Colonic mucosa (tissue), 4 donors: ENCODE data around the gene NECAB3. TPM values are rescaled to one million over a fixed set of nuclear protein-coding genes. Genes with fewer than 3 reads are reported as not detected.
"Not testable (repeated sequence)": the region's sequence is repeated elsewhere in the genome, so short reads cannot be mapped to it uniquely, and the experiment has no call there.

Experiments used
- DNase-seq: peaks from one replicate; pipeline ENCODE4 v3.0.0-alpha.2; 2020
- H3K27ac ChIP-seq: fragments of 200-600 bp; one replicate; pipeline ENCODE4 v1.8.0; 2021
- H3K27me3 ChIP-seq: fragments of 200-600 bp; one replicate; pipeline ENCODE4 v1.8.0; 2021
- H3K36me3 ChIP-seq: fragments of 200-600 bp; one replicate; pipeline ENCODE4 v1.8.0; 2021
- H3K4me1 ChIP-seq: fragments of 200-600 bp; one replicate; pipeline ENCODE4 v1.8.0; 2021; ENCODE audit warnings: mild to moderate bottlenecking
- H3K4me3 ChIP-seq: fragments of 200-600 bp; one replicate; pipeline ENCODE4 v1.8.0; 2021
- H3K9ac ChIP-seq, 2 donors: one replicate each; pipeline ENCODE4 v1.7.0; 2013; ENCODE audit warnings: control low read depth in 2 of 2, low read depth in 2 of 2, low read length in 2 of 2
- H3K9me3 ChIP-seq: fragments of 200-600 bp; one replicate; pipeline ENCODE4 v1.8.0; 2021
- intact Hi-C: fragments of 100-400 bp; cut with DNase I; formaldehyde crosslinking; loops from one replicate; pipeline ENCODE4 v1.14.1; 2022
- total RNA-seq, 2 donors: library from RNA; stranded (reverse); fragmentation: NEBNext Ultra II Directional in 1 of 2; extraction: Animal tissue kit (Norgen Biotek cat#: 25700) in 1 of 2; gene quantifications; one replicate each; pipeline ENCODE4 v1.2.1, GENCODE V29; 2021
- TF ChIP-seq, protein P1 (sequence below): fragments of 200-600 bp; IDR thresholded peaks from one replicate; pipeline ENCODE4 v1.8.0; 2022; ENCODE audit warnings: antibody characterized with exemption, mild to moderate bottlenecking
- donor health status: healthy.
- donor health status: DM: no; HTN: no; CAD: no.
- donor health status: DM: no; HTN: no; CAD: no.

NECAB3 gene
- total RNA-seq, 2 donors from 2014 or later = 30.3 to 61.3 TPM

- intact Hi-C loops = loop anchor here (5.0 kb wide), 1 partner anchor 194 kb away; no protein-coding TSS in a partner anchor
- no peak overlapping the region for H3K27ac ChIP-seq
Observed at GRCh38 chr20:33650753-33651561, 23.3 kb downstream of the NECAB3 start.

DNA sequence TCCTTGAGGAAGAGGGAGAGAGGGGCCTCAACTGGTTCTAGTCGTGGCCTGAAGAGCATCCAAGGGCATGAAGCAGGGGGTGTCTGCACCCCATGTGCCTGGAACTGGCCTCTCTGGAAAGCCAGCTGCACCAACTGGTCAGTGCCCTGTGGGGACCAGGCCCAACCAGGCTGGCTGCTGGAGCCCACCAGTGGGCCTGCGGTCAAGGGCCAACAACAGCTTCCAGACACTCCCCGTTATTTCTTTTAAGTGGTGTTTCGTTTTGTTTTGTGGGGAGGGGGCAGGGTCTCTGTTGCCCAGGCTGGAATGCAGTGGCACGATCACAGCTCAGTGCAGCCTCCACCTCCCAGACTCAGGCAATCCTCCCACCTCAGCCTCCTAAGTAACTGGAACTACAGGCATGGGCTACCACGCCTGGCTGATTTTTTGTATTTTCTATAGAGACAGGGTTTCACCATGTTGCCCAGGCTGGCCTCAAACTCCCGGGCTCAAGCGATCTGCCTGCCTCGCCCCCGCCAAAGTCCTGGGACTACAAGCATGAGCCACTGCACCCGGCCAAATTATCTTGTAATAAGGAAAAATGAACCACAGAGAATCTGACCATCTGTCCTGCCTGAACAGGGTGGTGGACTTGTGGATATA, 24.0 kb downstream of the NECAB3 start:
- Histone ChIP-seq H3K9ac (no peak overlapping the region), H3K9me3 (no peaks in the 10 kb centered on the region), H3K4me1 (peaks cover 6% of the 10 kb centered on the region), H3K27me3 (no peaks in the 10 kb centered on the region), H3K27ac (no peak overlapping the region), H3K36me3 (no peaks in the 10 kb centered on the region), H3K4me3 (no peak overlapping the region)
- TF ChIP-seq, protein P1, sequence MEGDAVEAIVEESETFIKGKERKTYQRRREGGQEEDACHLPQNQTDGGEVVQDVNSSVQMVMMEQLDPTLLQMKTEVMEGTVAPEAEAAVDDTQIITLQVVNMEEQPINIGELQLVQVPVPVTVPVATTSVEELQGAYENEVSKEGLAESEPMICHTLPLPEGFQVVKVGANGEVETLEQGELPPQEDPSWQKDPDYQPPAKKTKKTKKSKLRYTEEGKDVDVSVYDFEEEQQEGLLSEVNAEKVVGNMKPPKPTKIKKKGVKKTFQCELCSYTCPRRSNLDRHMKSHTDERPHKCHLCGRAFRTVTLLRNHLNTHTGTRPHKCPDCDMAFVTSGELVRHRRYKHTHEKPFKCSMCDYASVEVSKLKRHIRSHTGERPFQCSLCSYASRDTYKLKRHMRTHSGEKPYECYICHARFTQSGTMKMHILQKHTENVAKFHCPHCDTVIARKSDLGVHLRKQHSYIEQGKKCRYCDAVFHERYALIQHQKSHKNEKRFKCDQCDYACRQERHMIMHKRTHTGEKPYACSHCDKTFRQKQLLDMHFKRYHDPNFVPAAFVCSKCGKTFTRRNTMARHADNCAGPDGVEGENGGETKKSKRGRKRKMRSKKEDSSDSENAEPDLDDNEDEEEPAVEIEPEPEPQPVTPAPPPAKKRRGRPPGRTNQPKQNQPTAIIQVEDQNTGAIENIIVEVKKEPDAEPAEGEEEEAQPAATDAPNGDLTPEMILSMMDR = no peak
- intact Hi-C loops = loop anchor here (5.0 kb wide), 1 partner anchor 193 kb away; no protein-coding TSS in a partner anchor
- peak; percentile 27 for DNase-seq

More at GRCh38 chr20:33650753-33651561, 23.3 kb downstream of the NECAB3 start:
- Histone ChIP-seq H3K4me1 (peaks cover 6% of the 10 kb centered on the region), H3K27me3 (no peaks in the 10 kb centered on the region), H3K4me3 (no peak overlapping the region), H3K9ac (no peak overlapping the region), H3K36me3 (no peaks in the 10 kb centered on the region), H3K9me3 (no peaks in the 10 kb centered on the region)
- TF ChIP-seq, protein P1 = no peak
- DNase-seq = peak; percentile 62

DNA sequence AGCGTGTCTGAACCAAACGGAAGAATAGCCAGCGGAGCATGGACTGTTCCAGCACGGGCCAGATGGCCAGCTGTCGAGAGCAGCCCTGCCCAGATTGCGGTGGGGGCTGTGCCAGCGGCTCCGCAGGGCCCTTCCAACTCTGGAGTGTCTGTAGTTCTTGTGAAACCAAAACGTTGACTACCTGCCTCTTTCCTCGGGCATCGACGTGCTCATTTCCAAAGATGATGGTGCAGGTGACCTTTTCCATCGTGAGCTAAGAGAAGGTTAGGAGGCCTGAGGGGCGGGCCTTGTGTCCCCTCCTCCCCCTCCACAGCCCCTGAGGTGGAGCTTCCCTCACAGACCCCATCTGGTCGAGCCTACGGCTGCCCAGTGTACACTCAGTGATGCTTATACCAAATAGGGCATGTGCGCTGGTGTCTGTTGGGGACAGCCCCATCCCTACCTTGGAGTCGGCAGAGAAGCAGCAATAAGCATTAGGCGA, 25.0 kb downstream of the NECAB3 start:
- Histone ChIP-seq H3K9me3 (no peaks in the 10 kb centered on the region), H3K4me1 (peaks cover 6% of the 10 kb centered on the region), H3K9ac (no peak overlapping the region), H3K27me3 (no peaks in the 10 kb centered on the region), H3K27ac (no peak overlapping the region), H3K4me3 (no peak overlapping the region), H3K36me3 (no peaks in the 10 kb centered on the region)
- DNase-seq = peak; percentile 33
- intact Hi-C loops = no loop called here
- TF ChIP-seq, protein P1 = no peak

GRCh38 chr20:33648396-33649004, 25.7 kb downstream of the NECAB3 start:
- Histone ChIP-seq H3K27me3 (no peaks in the 10 kb centered on the region), H3K9me3 (no peaks in the 10 kb centered on the region), H3K4me3 (no peak overlapping the region), H3K9ac (no peak overlapping the region), H3K27ac (no peak overlapping the region), H3K4me1 (peaks cover 1% of the 10 kb centered on the region), H3K36me3 (no peaks in the 10 kb centered on the region)
- intact Hi-C loops = no loop called here
- no peak for DNase-seq
- TF ChIP-seq, protein P1 = no peak

- H3K4me1 ChIP-seq = no peaks in the 10 kb centered on the region
- no peak for DNase-seq
- H3K36me3 ChIP-seq = no peaks in the 10 kb centered on the region
- H3K9ac ChIP-seq = no peak overlapping the region
- H3K27ac ChIP-seq = no peak overlapping the region
- no peak overlapping the region for H3K4me3 ChIP-seq
- intact Hi-C loops = no loop called here
- H3K9me3 ChIP-seq = no peaks in the 10 kb centered on the region
- TF ChIP-seq, protein P1 = no peak
- H3K27me3 ChIP-seq = no peaks in the 10 kb centered on the region
Observed at GRCh38 chr20:33647603-33648395, 26.4 kb downstream of the NECAB3 start.

- H3K27me3 ChIP-seq, H3K9me3 ChIP-seq, H3K4me1 ChIP-seq, H3K27ac ChIP-seq, H3K9ac ChIP-seq, H3K36me3 ChIP-seq, DNase-seq, intact Hi-C loops, H3K4me3 ChIP-seq: not testable (repeated sequence)
Observed at GRCh38 chr20:33646959-33647602, 27.1 kb downstream of the NECAB3 start.
